T-helper 2 cell treated with Interferon-gamma antibody and Interleukin-4, amounts not matched to agents 5 μg/mL and 100 μg/mL, for 36 hours (primary cell): Measurements from ENCODE around the gene RHOH.

Experiments used
- DNase-seq: peaks from one replicate; pipeline ENCODE4 v3.0.0; 2021; ENCODE audit warnings: low spot score
- H3K27ac Mint-ChIP-seq: one replicate; pipeline ENCODE4 v1.8.0; 2021; ENCODE audit warnings: mild to moderate bottlenecking, mixed read lengths
- H3K27me3 Mint-ChIP-seq: one replicate; pipeline ENCODE4 v1.8.0; 2021; ENCODE audit warnings: low read depth, mixed read lengths
- H3K36me3 Mint-ChIP-seq: one replicate; pipeline ENCODE4 v1.8.0; 2021; ENCODE audit warnings: low read depth, mixed read lengths
- H3K4me1 Mint-ChIP-seq: one replicate; pipeline ENCODE4 v1.8.0; 2021; ENCODE audit warnings: low read depth, mixed read lengths
- H3K4me3 Mint-ChIP-seq: one replicate; pipeline ENCODE4 v1.8.0; 2022; ENCODE audit warnings: mild to moderate bottlenecking, moderate library complexity, mixed read lengths
- H3K9me3 Mint-ChIP-seq: one replicate; pipeline ENCODE4 v1.8.0; 2021; ENCODE audit warnings: mixed read lengths

Gene RHOH

GRCh38 chr4:40179360-40179759 is 17.5 kb upstream of the RHOH start:
- H3K27me3 Mint-ChIP-seq = no peaks in the 10 kb centered on the region
- no peak for DNase-seq
- no peaks in the 10 kb centered on the region for H3K9me3 Mint-ChIP-seq
- H3K36me3 Mint-ChIP-seq = peaks cover 3% of the 10 kb centered on the region
- no peak overlapping the region for H3K27ac Mint-ChIP-seq
- no peak overlapping the region for H3K4me3 Mint-ChIP-seq
- peaks cover 31% of the 10 kb centered on the region for H3K4me1 Mint-ChIP-seq

GRCh38 chr4:40180356-40180755 is 16.5 kb upstream of the RHOH start:
- Mint-ChIP-seq H3K27me3 (no peaks in the 10 kb centered on the region), H3K27ac (no peak overlapping the region), H3K4me3 (no peak overlapping the region), H3K9me3 (no peaks in the 10 kb centered on the region), H3K4me1 (peaks cover 35% of the 10 kb centered on the region), H3K36me3 (peaks cover 3% of the 10 kb centered on the region)
- no peak for DNase-seq

- no peaks in the 10 kb centered on the region for H3K9me3 Mint-ChIP-seq
- peaks cover 3% of the 10 kb centered on the region for H3K36me3 Mint-ChIP-seq
- peaks cover 43% of the 10 kb centered on the region for H3K4me1 Mint-ChIP-seq
- no peaks in the 10 kb centered on the region for H3K27me3 Mint-ChIP-seq
- H3K4me3 Mint-ChIP-seq = no peak overlapping the region
- no peak overlapping the region for H3K27ac Mint-ChIP-seq
- DNase-seq = no peak
Measured at GRCh38 chr4:40182001-40182400, 14.8 kb upstream of the RHOH start.

GRCh38 chr4:40182954-40183353 is 13.9 kb upstream of the RHOH start:
- Mint-ChIP-seq H3K27ac (no peak overlapping the region), H3K4me1 (peaks cover 46% of the 10 kb centered on the region), H3K27me3 (no peaks in the 10 kb centered on the region), H3K9me3 (no peaks in the 10 kb centered on the region), H3K36me3 (peaks cover 5% of the 10 kb centered on the region), H3K4me3 (no peak overlapping the region)
- DNase-seq = no peak

GRCh38 chr4:40183615-40184411 is 13.0 kb upstream of the RHOH start:
- H3K27me3 Mint-ChIP-seq = no peaks in the 10 kb centered on the region
- no peaks in the 10 kb centered on the region for H3K9me3 Mint-ChIP-seq
- H3K4me3 Mint-ChIP-seq = peak overlapping the region; percentile 53
- peaks cover 5% of the 10 kb centered on the region for H3K36me3 Mint-ChIP-seq
- H3K4me1 Mint-ChIP-seq = peaks cover 39% of the 10 kb centered on the region
- peak; percentile 27 for DNase-seq
- peak overlapping the region; percentile 42 for H3K27ac Mint-ChIP-seq

GRCh38 chr4:40185830-40186664 is 10.8 kb upstream of the RHOH start:
- Mint-ChIP-seq H3K36me3 (peaks cover 5% of the 10 kb centered on the region), H3K27me3 (no peaks in the 10 kb centered on the region), H3K27ac (no peak overlapping the region), H3K4me1 (peaks cover 49% of the 10 kb centered on the region), H3K9me3 (no peaks in the 10 kb centered on the region), H3K4me3 (no peak overlapping the region)
- DNase-seq = no peak

- Mint-ChIP-seq H3K9me3 (no peaks in the 10 kb centered on the region), H3K27me3 (no peaks in the 10 kb centered on the region), H3K36me3 (peaks cover 5% of the 10 kb centered on the region), H3K4me1 (peaks cover 52% of the 10 kb centered on the region), H3K27ac (no peak overlapping the region), H3K4me3 (no peak overlapping the region)
- DNase-seq = no peak
Measured at GRCh38 chr4:40186665-40187014, 10.2 kb upstream of the RHOH start.

- peak overlapping the region; percentile 11 for H3K4me3 Mint-ChIP-seq
- no peaks in the 10 kb centered on the region for H3K9me3 Mint-ChIP-seq
- H3K27me3 Mint-ChIP-seq = no peaks in the 10 kb centered on the region
- H3K36me3 Mint-ChIP-seq = peaks cover 5% of the 10 kb centered on the region
- DNase-seq = no peak
- H3K27ac Mint-ChIP-seq = peak overlapping the region; percentile 46
- H3K4me1 Mint-ChIP-seq = peaks cover 56% of the 10 kb centered on the region
Measured at GRCh38 chr4:40187386-40187906, 9.4 kb upstream of the RHOH start.

GRCh38 chr4:40190019-40190418 is 6.8 kb upstream of the RHOH start:
- H3K27ac Mint-ChIP-seq = peak overlapping the region; percentile 97
- H3K4me3 Mint-ChIP-seq = peak overlapping the region; percentile 95
- H3K4me1 Mint-ChIP-seq = peaks cover 61% of the 10 kb centered on the region

GRCh38 chr4:40190465-40190864 is 6.4 kb upstream of the RHOH start:
- H3K36me3 Mint-ChIP-seq = peaks cover 5% of the 10 kb centered on the region
- peak overlapping the region; percentile 97 for H3K27ac Mint-ChIP-seq
- H3K9me3 Mint-ChIP-seq = no peaks in the 10 kb centered on the region
- H3K4me3 Mint-ChIP-seq = peak overlapping the region; percentile 95
- no peak for DNase-seq
- no peaks in the 10 kb centered on the region for H3K27me3 Mint-ChIP-seq
- H3K4me1 Mint-ChIP-seq = peaks cover 65% of the 10 kb centered on the region

More at GRCh38 chr4:40190019-40190418, 6.8 kb upstream of the RHOH start:
- no peak for DNase-seq
- Mint-ChIP-seq H3K27me3 (no peaks in the 10 kb centered on the region), H3K9me3 (no peaks in the 10 kb centered on the region), H3K36me3 (peaks cover 5% of the 10 kb centered on the region)

GRCh38 chr4:40190880-40191815 is 5.7 kb upstream of the RHOH start:
- peak; percentile 19 for DNase-seq
- no peaks in the 10 kb centered on the region for H3K9me3 Mint-ChIP-seq
- H3K27ac Mint-ChIP-seq = peak overlapping the region; percentile 97
- H3K4me3 Mint-ChIP-seq = peak overlapping the region; percentile 95
- H3K27me3 Mint-ChIP-seq = no peaks in the 10 kb centered on the region
- peaks cover 10% of the 10 kb centered on the region for H3K36me3 Mint-ChIP-seq
- peaks cover 67% of the 10 kb centered on the region for H3K4me1 Mint-ChIP-seq

GRCh38 chr4:40192114-40193015 is 4.5 kb upstream of the RHOH start:
- no peaks in the 10 kb centered on the region for H3K27me3 Mint-ChIP-seq
- H3K36me3 Mint-ChIP-seq = peaks cover 17% of the 10 kb centered on the region
- peaks cover 68% of the 10 kb centered on the region for H3K4me1 Mint-ChIP-seq
- H3K9me3 Mint-ChIP-seq = no peaks in the 10 kb centered on the region
- peak overlapping the region; percentile 95 for H3K4me3 Mint-ChIP-seq
- peak overlapping the region; percentile 97 for H3K27ac Mint-ChIP-seq
- peak; percentile 8 for DNase-seq
